ENCODE results near the gene PPP1R12C.

The PPP1R12C gene

DNA sequence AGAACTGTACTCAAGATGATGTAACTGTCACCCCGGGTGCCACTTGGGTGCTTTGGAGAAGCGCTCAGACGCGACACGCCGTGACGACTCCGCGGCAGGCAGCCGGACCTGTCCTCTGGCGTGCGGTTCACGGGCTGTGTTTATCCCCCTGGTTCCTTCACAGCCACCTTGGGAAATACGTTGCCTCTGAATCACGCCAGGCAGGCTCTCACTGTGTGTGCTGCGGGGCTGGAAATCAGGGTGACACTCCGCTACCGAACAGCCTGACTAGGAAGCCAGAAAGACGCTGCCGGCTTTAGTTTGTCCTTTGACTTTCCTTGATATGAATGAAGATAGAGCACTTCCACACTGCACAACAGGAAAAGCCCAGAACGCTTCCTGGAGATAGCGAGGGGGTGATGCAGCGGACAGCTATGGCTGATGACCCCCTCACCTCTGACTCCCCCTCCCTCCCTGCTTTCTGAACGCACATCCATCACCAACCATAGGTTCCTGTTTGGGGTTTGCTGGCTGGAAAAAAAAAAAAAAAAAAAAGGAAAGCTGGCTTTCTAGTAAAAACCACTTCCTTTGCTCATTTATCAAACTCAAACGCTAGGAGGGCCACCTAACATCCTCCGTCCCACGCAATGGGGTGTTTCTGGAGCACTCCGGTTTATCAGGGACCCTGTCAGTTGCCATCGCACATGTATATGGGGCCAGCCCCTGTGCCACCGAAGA, 75.7 kb downstream of the PPP1R12C start:
- Mint-ChIP-seq H3K27ac (peak overlapping the region; percentile 94 to 95), H3K9me3 (no peaks in the 10 kb centered on the region), H3K4me1 (peaks cover 25% of the 10 kb centered on the region), H3K27me3 (no peaks in the 10 kb centered on the region), H3K4me3 (peak overlapping the region; percentile 83 to 93)
- ATAC-seq (peak; percentile 89), DNase-seq (peak; percentile 37 to 61)

- H3K27me3 Mint-ChIP-seq, result no peaks in the 10 kb centered on the region
- H3K4me1 Mint-ChIP-seq, result peaks cover 25% of the 10 kb centered on the region
- H3K27ac Mint-ChIP-seq, result peak overlapping the region; percentile 94 to 95
- H3K4me3 Mint-ChIP-seq, result peak overlapping the region; percentile 83 to 93
- H3K9me3 Mint-ChIP-seq, result no peaks in the 10 kb centered on the region
- DNase-seq, result no peak
- no peak for ATAC-seq
These were observed 76.2 kb downstream of the PPP1R12C start for GRCh38 chr19:55041244-55041626.
